ENCODE measurements around the gene C6orf52.
"Not testable (repeated sequence)": the region's sequence is repeated elsewhere in the genome, so short reads cannot be mapped to it uniquely, and the experiment has no call there.

The C6orf52 gene

DNA sequence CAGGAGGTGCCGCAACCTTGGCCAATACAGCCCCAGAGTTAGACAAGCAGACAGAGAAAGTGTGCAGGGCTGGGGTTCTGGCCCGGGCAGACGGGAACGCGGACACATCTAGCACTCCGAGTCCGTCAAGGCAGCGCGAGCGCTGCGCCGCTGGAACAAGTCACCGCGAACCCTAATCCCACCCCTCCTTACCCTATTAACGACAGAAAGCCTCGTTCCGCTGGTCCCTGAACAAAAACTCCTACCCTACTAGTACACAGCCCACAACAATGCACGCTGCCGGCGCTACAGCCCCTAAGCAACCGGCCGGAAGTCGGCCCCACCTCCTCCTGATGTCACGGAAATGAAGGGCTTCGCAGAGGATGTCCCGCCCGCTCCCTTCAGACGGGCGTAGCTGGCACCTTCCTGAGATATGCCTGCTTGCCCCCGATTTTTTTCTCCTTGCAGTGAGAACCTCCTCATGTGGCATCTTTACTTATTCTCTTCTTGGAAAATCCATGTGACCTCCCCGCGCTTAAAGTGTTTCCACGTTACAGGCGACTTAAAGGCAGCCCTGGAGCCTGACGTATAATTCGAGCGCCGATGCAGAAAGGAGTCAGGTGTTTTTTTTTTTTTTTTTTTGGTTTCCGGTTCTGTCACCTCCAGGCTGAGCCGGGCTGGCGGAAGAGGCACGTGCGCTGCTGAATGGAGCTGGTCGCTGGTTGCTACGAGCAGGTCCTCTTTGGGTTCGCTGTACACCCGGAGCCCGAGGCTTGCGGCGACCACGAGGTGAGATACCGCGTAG lies at the start of gene C6orf52, which contains the start of gene PAK1IP1:
Gene C6orf52 (minus strand): TSS at position 315 of the 784 bp plus-strand sequence. CDS start 7,066 bp downstream, outside the sequence.
Gene PAK1IP1 (plus strand): TSS at position 671 of the 784 bp plus-strand sequence. CDS start 14 bp downstream, at position 685.
- DNase-seq (ENCODE audit: extremely low spot score, insufficient read length, low read depth) (peak; percentile 87), FAIRE-seq (peak; percentile 89)

- DNase-seq (ENCODE audit: extremely low spot score, insufficient read length, low read depth) (no peak), FAIRE-seq (no peak)
Observed at GRCh38 chr6:10743515-10743914, 49.1 kb upstream of the C6orf52 start.

DNA sequence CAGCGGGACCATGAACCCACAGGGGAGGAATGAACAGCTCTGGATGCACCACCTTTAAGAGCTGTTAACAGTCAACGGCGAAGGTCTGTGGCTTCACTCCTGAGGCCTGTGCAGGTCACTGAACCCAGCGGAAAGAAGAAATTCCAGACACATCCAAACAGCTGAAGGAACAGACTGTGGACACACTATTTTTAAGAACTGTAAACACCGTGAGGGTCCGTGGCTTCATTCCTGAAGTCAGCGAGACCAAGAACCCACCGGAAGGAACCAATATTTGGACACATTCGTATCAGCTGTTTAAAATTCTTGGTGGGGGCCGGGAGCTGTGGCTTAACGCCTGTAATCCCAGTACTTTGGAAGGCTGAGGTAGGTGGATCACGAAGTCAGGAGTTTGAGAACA lies 47.8 kb upstream of the C6orf52 start:
- DNase-seq (ENCODE audit: extremely low spot score, insufficient read length, low read depth), result no peak
- no peak for FAIRE-seq

- not testable (repeated sequence) for FAIRE-seq; DNase-seq (ENCODE audit: extremely low spot score, insufficient read length, low read depth)
Observed at GRCh38 chr6:10741643-10742042, 47.2 kb upstream of the C6orf52 start.

DNA sequence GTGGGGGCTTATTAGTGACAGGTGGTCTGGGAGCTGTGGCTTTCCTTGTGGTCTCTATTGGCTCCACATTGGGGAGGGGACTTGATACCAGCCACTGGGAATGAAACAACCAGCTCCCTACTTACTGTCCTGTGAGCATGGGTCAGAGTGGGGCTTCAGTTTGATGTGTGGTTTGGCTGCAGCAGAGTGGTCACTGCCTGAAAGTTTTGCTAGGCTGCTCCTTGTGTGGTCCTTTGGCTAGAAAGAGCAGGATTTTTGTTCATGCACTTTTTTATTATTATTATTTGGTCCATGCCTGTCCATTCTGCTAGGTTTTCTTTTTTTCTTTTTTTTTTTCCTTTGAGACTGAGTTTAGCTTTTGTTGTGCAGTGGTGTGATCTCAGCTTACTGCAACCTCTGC lies 45.6 kb upstream of the C6orf52 start:
- FAIRE-seq, result no peak
- DNase-seq (ENCODE audit: extremely low spot score, insufficient read length, low read depth), result no peak

DNA sequence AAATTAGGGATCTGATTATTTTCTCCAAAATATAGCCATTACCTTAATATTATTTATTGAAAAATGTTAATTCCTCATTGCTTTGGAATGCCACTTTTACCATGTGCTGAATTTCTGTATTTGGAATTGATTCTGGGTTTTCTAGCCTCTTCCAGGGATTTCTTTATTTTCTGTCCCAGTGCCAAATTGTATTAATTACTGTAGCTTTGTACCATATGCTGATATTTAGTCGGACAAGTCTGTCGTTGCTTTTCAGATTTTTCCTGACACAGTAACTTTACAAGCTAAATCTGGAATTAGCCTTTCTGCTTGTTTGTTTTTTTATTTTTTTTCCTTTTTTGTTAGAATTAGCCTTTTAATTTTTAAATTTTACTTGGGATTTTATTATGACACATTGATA lies 42.3 kb upstream of the C6orf52 start:
- no peak for FAIRE-seq
- DNase-seq (ENCODE audit: extremely low spot score, insufficient read length, low read depth), result no peak

- DNase-seq (ENCODE audit: extremely low spot score, insufficient read length, low read depth) (no peak), FAIRE-seq (no peak)
Observed at GRCh38 chr6:10733863-10734262, 39.4 kb upstream of the C6orf52 start.

DNA sequence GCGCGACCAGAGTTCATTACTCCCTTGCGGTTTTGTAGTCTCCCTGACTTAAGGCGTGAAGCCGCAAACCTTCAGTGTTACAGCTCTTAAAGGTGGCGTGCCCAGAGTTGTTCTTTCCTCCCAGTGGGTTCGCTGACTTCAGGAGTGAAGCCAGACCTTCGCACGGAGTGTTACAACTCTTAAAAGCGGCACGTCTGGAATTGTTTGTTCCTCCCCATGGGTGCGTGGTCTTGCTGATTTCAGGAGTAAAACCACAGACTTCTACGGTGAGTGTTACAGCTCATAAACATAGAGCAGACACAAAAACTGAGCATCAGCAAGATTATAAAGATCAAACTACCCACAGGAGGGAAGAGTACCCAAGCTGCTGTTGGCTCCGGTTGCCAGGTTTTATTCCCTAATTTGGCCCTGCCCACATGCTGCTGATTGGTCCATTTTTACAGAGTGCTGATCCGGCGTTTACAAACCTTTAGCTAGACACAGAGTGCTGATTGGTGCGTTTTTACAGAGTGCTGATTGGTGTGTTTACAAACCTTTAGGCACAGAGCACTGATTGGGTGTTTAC lies 38.8 kb upstream of the C6orf52 start:
- no peak for DNase-seq (ENCODE audit: extremely low spot score, insufficient read length, low read depth)
- FAIRE-seq, result no peak

DNA sequence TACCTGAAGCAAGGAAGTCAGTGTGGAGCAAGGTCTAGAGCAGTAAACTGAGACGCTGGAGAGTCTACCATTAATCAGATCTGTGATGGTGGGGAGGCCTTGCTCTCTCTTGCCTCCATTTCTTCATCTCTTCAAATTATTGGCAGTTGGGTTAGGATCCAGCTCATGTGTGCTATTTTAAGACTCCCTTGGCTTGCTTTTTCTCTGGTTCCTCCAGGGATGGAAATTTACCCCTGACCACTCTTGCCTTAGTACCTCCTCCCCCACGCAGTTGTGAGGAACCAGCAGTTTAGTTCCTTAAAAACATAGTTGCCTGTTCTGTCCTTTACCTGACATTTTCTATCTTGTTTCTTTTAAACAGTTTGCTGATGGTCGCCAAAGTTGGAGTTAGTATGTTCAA lies 35.8 kb upstream of the C6orf52 start:
- DNase-seq (ENCODE audit: extremely low spot score, insufficient read length, low read depth) (no peak), FAIRE-seq (no peak)

GRCh38 chr6:10725716-10726115 lies 31.3 kb upstream of the C6orf52 start:
- FAIRE-seq, result no peak
- DNase-seq (ENCODE audit: extremely low spot score, insufficient read length, low read depth), result no peak

GRCh38 chr6:10725044-10725443 lies 30.6 kb upstream of the C6orf52 start:
- FAIRE-seq, result no peak
- no peak for DNase-seq (ENCODE audit: extremely low spot score, insufficient read length, low read depth)

DNA sequence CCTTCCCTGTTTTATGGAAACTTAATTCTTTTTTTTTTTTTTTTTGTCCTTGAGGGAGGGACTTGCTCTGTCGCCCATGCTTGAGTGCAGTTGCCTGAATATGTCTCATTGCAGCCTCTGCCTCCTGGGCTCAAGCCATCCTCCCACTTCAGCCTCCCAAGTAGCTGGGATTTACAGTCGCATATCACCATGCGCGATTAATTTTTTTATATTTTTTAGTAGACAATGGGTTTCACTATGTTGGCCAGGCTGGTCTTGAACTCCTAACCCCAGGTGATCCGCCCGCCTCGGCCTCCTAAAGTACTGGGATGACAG lies 29.1 kb upstream of the C6orf52 start:
- DNase-seq (ENCODE audit: extremely low spot score, insufficient read length, low read depth) (no peak), FAIRE-seq (no peak)

- FAIRE-seq (peak; percentile 88), DNase-seq (ENCODE audit: extremely low spot score, insufficient read length, low read depth) (peak; percentile 89)
Observed at GRCh38 chr6:10722820-10723566, 28.6 kb upstream of the C6orf52 start, which contains the start of gene TMEM14C. Gene TMEM14C, plus strand, starts transcription at chr6:10723070. Its CDS starts 1,544 bp downstream, at chr6:10724614.

DNA sequence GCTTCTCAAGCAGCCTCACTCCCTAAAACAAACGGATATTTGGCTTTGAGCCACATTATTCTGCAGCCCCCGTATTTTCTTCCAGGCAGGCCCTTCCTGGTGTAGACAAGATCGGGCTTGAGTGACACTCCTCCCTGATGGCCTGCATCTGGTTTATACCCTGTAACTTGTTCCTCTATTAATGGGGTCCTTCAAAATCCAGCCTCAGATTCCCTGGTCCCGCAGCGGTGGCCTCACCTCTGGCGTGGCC lies 28.1 kb upstream of the C6orf52 start:
- FAIRE-seq, result no peak

GRCh38 chr6:10721850-10722569 lies 27.6 kb upstream of the C6orf52 start:
- FAIRE-seq (no peak), DNase-seq (ENCODE audit: extremely low spot score, insufficient read length, low read depth) (no peak)

More for the DNA sequence above, 28.1 kb upstream of the C6orf52 start:
- DNase-seq (ENCODE audit: extremely low spot score, insufficient read length, low read depth), result no peak

DNA sequence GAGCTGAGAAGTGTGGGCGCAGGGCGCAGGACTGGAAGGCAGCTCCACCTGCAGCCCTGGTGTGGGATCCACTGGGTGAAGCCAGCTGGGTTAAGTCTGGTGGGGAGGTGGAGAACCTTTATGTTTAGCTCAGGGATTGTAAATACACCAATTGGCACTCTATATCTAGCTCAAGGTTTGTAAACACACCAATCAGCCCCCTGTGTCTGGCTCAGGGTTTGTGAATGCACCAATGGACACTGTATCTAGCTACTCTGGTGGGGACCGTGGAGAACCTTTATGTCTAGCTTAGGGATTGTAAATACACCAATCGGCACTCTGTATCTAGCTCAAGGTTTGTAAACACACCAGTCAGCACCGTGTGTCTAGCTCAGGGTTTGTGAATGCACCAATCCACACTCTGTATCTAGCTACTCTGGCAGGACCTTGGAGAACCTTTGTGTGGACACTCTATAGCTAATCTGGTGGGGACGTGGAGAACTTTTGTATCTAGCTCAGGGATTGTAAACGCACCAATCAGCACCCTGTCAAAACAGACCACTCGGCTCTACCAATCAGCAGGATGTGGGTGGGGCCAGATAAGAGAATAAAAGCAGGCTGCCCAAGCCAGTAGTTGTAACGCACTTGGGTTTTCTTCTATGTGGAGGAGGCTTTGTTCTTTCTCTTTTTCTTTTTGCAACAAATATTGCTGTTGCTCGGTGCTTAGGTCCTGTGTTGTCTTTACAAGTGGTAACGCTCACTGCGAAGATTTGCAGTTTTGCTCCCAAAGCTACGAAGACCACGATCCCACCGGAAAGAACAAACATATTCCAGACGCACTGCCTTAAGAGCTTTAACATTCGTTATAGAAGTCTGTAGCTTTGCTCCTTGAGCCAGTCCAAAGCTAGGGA lies 26.8 kb upstream of the C6orf52 start:
- FAIRE-seq; DNase-seq (ENCODE audit: extremely low spot score, insufficient read length, low read depth): not testable (repeated sequence)

DNA sequence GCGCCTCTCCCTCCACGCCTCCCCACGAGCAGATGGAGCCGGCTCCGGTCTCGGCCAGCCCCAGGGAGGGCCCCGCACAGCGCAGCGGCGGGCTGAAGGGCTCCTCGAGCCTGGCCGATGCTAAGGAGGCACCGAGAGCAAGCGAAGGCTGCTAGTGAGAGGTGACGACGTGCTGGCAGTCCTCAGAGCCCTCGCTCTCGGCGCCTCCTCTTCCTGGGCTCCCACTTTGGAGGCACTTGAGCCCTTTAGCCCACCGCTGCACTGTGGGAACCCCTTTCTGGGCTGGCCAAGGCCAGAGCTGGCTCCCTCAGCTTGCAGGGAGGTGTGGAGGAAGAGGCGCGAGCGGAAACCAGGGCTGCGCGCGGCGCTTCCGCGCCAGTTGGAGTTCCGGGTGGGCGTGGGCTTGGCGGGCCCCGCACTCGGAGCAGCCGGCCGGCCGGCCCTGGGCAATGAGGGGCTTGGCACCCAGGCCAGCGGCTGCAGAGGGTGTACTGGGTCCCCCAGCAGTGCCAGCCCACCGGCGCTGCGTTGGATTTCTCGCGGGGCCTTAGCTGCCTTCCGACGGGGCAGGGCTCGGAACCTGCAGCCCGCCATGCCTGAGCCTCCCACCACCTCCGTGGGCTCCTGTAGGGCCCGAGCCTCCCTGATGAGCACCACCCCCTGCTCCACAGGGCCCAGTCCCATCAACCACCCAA lies 26.0 kb upstream of the C6orf52 start:
- DNase-seq (ENCODE audit: extremely low spot score, insufficient read length, low read depth) (no peak), FAIRE-seq (no peak)

- FAIRE-seq (no peak), DNase-seq (ENCODE audit: extremely low spot score, insufficient read length, low read depth) (no peak)
Observed at GRCh38 chr6:10719964-10720264, 25.5 kb upstream of the C6orf52 start.

DNA sequence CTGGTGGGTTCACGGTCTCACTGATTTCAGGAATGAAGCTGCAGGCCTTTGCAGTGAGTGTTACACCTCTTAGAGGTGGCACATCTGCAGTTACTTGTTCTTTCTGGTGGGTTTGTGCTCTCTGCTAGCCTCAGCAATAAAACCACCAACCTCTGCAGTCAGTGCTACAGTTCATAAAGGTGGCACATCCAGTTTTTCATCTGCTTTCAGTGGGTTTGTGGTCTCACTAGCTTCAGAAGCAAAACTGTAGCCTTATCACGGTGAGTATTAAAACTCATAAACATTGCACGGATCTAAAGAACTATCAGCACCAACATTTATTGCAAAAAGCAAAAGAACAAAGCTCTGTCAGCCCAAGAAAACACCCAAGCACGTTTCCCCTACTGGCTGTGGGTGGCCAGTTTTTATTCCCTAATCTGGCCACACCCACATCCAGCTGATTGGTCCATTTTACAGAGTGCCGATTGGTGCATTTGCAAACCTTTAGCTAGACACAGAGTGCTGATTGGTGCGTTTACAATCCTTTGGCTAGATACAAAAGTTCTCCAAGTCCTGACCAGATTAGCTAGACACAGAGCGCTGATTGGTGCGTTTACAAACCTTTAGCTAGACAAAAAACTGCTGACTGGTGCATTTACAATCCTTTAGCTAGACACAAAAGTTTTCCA lies 25.0 kb upstream of the C6orf52 start:
- DNase-seq (ENCODE audit: extremely low spot score, insufficient read length, low read depth) (no peak), FAIRE-seq (no peak)
